ENCODE results near the gene ZNG1F. TPM values are rescaled to one million over a fixed set of nuclear protein-coding genes. Genes with fewer than 3 reads are reported as not detected.
"Not testable (repeated sequence)": the region's sequence is repeated elsewhere in the genome, so short reads cannot be mapped to it uniquely, and the experiment has no call there.

ZNG1F gene
- total RNA-seq, 1 donor from 2014 or later = 11.4 TPM

DNA sequence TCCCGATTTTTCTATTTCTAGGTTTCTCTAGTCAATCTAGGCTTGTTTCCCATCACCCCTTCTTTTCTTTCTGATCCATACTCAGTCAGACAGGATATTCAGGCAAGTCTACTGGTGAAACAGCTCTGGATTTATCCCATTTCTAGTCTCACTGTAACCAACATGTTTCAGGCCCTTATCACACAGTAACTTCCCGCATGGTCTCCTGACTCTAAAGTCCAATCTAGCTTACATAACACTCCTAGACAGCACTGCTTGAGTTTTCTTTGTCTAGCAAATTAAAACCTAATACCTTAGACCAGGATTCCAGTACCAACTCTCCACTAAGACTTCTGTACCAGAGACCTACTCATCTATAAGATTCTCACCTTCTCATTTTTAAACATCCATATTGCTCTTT lies 47.2 kb downstream of the ZNG1F start:
- H3K9me3 Mint-ChIP-seq; H3K27me3 Mint-ChIP-seq (ENCODE audit: low read depth); intact Hi-C loops (cut with micrococcal nuclease); H3K4me1 Mint-ChIP-seq (ENCODE audit: low read depth); H3K36me3 Mint-ChIP-seq (ENCODE audit: low read depth); H3K4me3 Mint-ChIP-seq (ENCODE audit: low read depth); DNase-seq (ENCODE audit: low spot score); H3K27ac Mint-ChIP-seq: not testable (repeated sequence)

- intact Hi-C loops (cut with micrococcal nuclease); H3K36me3 Mint-ChIP-seq (ENCODE audit: low read depth); H3K4me1 Mint-ChIP-seq (ENCODE audit: low read depth); DNase-seq (ENCODE audit: low spot score); H3K27me3 Mint-ChIP-seq (ENCODE audit: low read depth); H3K9me3 Mint-ChIP-seq; H3K27ac Mint-ChIP-seq; H3K4me3 Mint-ChIP-seq (ENCODE audit: low read depth): not testable (repeated sequence)
Measured at GRCh38 chr9:41128581-41128980, 60.5 kb downstream of the ZNG1F start, which contains the start of gene FOXD4L6. FOXD4L6 (minus strand) TSS chr9:41128681; CDS start chr9:41128383, 298 bp downstream.

DNA sequence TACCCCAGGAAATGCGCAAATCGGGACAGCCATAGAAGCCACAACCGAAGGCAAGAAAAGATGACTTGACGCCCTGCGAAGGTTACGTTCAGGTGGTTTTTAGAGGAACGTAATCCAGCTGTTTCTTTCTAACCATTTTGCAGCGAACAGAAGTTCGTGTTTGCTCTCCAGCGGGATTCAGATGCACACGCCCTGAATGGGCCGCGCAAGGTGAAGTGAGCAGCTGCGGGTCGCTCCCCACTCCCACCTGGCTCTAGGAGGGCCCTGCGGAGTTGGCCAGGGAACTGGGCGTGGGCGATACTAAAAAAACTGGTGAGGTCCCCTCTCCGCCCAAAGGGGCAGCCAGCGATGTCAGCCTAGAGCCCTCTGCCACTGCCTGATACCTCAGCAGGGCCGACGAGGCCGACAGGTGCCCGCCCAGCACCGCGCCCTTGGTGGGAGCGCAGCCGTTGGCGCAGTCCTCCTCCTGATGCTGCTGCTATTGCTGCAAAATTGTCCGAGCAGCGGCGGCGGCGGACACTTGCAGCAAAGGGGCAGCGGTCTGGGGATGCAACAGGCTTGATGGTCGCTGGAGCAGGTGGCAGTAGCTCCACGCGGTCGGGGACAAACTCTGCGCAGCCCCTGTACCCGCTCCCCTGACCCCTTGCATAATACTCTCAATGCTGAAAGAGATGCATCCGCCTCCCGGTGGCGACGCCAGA lies 62.2 kb downstream of the ZNG1F start:
- H3K36me3 Mint-ChIP-seq (ENCODE audit: low read depth); H3K27ac Mint-ChIP-seq; H3K4me1 Mint-ChIP-seq (ENCODE audit: low read depth); DNase-seq (ENCODE audit: low spot score); intact Hi-C loops (cut with micrococcal nuclease); H3K9me3 Mint-ChIP-seq; H3K4me3 Mint-ChIP-seq (ENCODE audit: low read depth); H3K27me3 Mint-ChIP-seq (ENCODE audit: low read depth): not testable (repeated sequence)

DNA sequence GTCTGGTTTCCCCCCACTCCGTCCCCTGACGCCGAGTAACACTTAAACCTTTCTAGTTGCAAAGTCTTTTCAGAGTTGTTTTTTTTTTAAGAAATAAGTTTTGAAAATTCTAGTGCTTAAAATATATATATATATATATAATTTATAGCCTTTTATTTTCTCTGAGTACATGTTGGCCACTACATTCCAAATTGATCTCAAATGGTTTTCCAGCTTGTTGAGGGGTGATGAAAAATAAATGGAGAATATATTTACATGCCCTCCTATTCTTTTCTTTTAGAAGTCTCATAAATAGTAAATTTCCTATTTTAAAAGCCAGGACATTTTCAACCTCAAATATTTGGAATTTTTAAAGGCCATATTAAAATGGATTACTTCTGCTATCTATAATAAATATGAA lies 63.2 kb downstream of the ZNG1F start:
- H3K36me3 Mint-ChIP-seq (ENCODE audit: low read depth); H3K9me3 Mint-ChIP-seq; H3K27me3 Mint-ChIP-seq (ENCODE audit: low read depth); H3K4me1 Mint-ChIP-seq (ENCODE audit: low read depth); DNase-seq (ENCODE audit: low spot score); H3K4me3 Mint-ChIP-seq (ENCODE audit: low read depth); intact Hi-C loops (cut with micrococcal nuclease); H3K27ac Mint-ChIP-seq: not testable (repeated sequence)

DNA sequence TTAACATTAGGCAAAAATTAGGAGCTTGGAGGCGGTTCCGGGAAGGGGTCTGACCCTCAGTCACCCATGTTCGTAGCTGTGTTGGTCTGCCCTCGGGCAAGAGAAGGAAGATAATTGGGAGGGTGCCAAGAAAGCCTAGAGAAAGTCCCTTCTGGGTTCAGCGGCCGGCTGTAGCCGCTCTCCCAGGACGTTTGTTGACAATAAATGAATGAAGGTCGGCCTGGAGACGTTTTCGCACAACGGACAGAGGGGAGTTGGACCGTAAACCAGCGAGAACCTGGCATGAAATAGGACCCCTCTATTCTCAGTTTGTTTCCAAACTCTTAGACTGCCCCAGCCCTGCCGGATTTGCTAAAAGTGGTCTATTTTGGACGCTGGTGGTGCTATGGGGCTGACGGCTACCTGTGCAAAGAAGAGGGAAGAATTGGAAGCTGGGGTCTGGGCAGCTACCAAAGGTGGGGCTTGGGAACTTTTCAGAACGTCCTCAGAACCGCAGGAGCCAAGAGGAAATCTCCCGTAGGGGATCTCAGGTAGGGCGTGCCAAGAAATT lies 63.9 kb downstream of the ZNG1F start:
- DNase-seq (ENCODE audit: low spot score); H3K4me3 Mint-ChIP-seq (ENCODE audit: low read depth); H3K9me3 Mint-ChIP-seq; H3K27ac Mint-ChIP-seq; H3K36me3 Mint-ChIP-seq (ENCODE audit: low read depth); H3K4me1 Mint-ChIP-seq (ENCODE audit: low read depth); H3K27me3 Mint-ChIP-seq (ENCODE audit: low read depth); intact Hi-C loops (cut with micrococcal nuclease): not testable (repeated sequence)

GRCh38 chr9:41124250-41125108 lies 64.6 kb downstream of the ZNG1F start:
- H3K27me3 Mint-ChIP-seq (ENCODE audit: low read depth); H3K4me3 Mint-ChIP-seq (ENCODE audit: low read depth); H3K27ac Mint-ChIP-seq; intact Hi-C loops (cut with micrococcal nuclease); H3K4me1 Mint-ChIP-seq (ENCODE audit: low read depth); H3K9me3 Mint-ChIP-seq; H3K36me3 Mint-ChIP-seq (ENCODE audit: low read depth); DNase-seq (ENCODE audit: low spot score): not testable (repeated sequence)

DNA sequence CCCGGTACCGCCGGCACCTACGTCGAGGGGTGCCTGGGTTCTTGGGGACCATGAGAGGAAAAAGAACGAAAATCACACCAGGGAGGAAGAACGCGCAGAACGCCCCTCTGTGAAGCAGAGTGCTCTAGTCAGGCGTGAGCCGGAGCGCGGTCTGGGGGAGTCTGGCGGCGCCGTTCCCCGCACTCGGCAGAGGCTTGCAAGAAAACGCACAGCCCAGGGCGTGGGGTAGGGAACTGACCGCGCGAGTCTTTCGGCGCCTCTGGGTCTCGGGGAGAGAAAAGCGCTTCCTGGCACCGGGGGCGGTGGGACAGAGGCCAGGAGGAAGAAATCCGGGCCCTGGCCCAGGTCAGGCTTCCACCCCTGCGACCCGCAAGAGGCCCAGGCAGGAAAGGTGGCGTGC lies 65.3 kb downstream of the ZNG1F start:
- H3K36me3 Mint-ChIP-seq (ENCODE audit: low read depth); DNase-seq (ENCODE audit: low spot score); H3K4me1 Mint-ChIP-seq (ENCODE audit: low read depth); H3K4me3 Mint-ChIP-seq (ENCODE audit: low read depth); H3K27me3 Mint-ChIP-seq (ENCODE audit: low read depth); H3K9me3 Mint-ChIP-seq; H3K27ac Mint-ChIP-seq; intact Hi-C loops (cut with micrococcal nuclease): not testable (repeated sequence)

DNA sequence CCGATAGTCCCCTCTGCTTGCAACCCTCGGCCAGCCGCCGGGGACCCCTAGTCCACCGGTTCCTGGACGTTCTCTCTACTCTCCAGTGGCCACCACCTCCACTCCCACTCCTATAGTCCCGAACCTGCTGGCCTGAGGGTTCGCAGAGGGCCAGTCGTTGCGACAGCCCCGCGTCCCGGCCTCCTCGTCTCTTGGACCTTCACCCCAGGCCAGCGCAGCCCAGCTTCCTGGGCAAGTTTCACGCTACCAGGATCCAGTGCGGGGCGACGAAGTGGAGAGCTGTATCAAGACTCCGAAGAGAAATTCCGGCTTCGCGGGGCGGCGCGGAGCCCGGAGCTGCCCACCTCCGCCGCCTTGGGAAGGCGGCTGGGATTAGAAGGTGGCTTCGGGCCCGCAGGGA lies 65.7 kb downstream of the ZNG1F start:
- H3K9me3 Mint-ChIP-seq; H3K27me3 Mint-ChIP-seq (ENCODE audit: low read depth); H3K4me3 Mint-ChIP-seq (ENCODE audit: low read depth); H3K27ac Mint-ChIP-seq; H3K4me1 Mint-ChIP-seq (ENCODE audit: low read depth); DNase-seq (ENCODE audit: low spot score); H3K36me3 Mint-ChIP-seq (ENCODE audit: low read depth); intact Hi-C loops (cut with micrococcal nuclease): not testable (repeated sequence)

DNA sequence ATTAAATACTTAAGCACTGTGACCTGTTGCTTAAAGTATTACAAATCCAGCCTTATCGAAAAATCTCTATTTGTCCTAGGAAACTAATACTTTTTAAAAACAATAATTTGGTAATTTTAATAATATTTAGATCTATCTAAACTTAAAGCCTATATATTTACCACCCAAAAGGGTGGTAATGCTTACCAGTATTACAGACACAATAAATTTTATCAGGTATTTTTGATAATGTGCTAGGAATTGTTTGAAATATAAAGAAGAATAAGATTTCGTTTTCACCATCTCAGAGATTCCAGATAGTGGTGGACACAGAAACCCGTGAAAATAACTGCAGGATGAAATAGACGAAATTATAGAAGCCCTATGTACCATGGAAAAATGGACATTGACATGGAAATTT lies 68.4 kb downstream of the ZNG1F start:
- H3K27ac Mint-ChIP-seq; H3K4me3 Mint-ChIP-seq (ENCODE audit: low read depth); H3K4me1 Mint-ChIP-seq (ENCODE audit: low read depth); DNase-seq (ENCODE audit: low spot score); H3K27me3 Mint-ChIP-seq (ENCODE audit: low read depth); H3K36me3 Mint-ChIP-seq (ENCODE audit: low read depth); intact Hi-C loops (cut with micrococcal nuclease); H3K9me3 Mint-ChIP-seq: not testable (repeated sequence)

- intact Hi-C loops (cut with micrococcal nuclease); H3K27me3 Mint-ChIP-seq (ENCODE audit: low read depth); H3K4me3 Mint-ChIP-seq (ENCODE audit: low read depth); H3K36me3 Mint-ChIP-seq (ENCODE audit: low read depth); H3K4me1 Mint-ChIP-seq (ENCODE audit: low read depth); H3K9me3 Mint-ChIP-seq; DNase-seq (ENCODE audit: low spot score); H3K27ac Mint-ChIP-seq: not testable (repeated sequence)
Measured at GRCh38 chr9:41119719-41120118, 69.4 kb downstream of the ZNG1F start.

DNA sequence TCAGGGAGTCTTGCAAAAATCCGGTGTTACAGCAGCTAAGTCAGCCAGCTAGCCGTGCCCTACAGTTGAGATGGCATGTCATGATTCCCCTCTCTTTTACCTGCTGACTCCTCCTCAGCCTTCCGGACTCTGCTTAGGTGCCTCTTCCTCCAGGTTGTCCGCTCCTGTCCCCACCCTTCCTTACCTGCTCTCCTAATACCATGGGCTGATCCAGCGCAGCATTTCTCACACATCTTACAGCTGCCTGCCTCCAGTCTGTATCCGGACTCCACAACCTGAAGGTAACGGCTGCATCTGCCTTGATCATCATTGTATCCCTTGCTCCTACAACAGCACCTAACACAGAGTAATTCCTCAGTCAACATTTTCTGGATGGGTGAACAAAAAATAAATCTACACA lies 69.8 kb downstream of the ZNG1F start:
- H3K27ac Mint-ChIP-seq; H3K27me3 Mint-ChIP-seq (ENCODE audit: low read depth); H3K36me3 Mint-ChIP-seq (ENCODE audit: low read depth); H3K9me3 Mint-ChIP-seq; DNase-seq (ENCODE audit: low spot score); intact Hi-C loops (cut with micrococcal nuclease); H3K4me1 Mint-ChIP-seq (ENCODE audit: low read depth); H3K4me3 Mint-ChIP-seq (ENCODE audit: low read depth): not testable (repeated sequence)

DNA sequence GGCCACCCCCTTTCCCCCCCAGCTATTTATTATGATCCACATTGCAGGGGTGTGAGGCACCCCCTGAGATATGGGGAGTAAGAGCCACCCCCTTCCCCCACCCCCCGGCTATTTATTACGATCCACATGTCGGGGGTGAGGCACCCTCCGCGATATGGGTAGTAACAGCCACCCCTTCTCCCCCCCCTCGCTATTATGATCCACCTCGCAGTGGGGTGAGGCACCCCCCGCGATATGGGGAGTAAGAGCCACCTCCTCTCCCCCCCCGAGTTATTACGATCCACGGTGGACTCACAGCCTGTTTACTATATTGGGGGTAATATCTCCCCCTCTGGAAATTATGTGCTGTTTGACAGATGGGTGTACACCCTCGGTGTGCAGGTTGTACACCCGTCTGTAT lies 75.8 kb downstream of the ZNG1F start:
- DNase-seq (ENCODE audit: low spot score); H3K27me3 Mint-ChIP-seq (ENCODE audit: low read depth); H3K9me3 Mint-ChIP-seq; H3K36me3 Mint-ChIP-seq (ENCODE audit: low read depth); H3K27ac Mint-ChIP-seq; H3K4me3 Mint-ChIP-seq (ENCODE audit: low read depth); intact Hi-C loops (cut with micrococcal nuclease); H3K4me1 Mint-ChIP-seq (ENCODE audit: low read depth): not testable (repeated sequence)

- H3K9me3 Mint-ChIP-seq; intact Hi-C loops (cut with micrococcal nuclease); H3K4me3 Mint-ChIP-seq (ENCODE audit: low read depth); H3K27ac Mint-ChIP-seq; DNase-seq (ENCODE audit: low spot score); H3K27me3 Mint-ChIP-seq (ENCODE audit: low read depth); H3K36me3 Mint-ChIP-seq (ENCODE audit: low read depth); H3K4me1 Mint-ChIP-seq (ENCODE audit: low read depth): not testable (repeated sequence)
Measured at GRCh38 chr9:41111414-41111813, 77.7 kb downstream of the ZNG1F start.
